Prostate gland (tissue), 2 donors: ENCODE results near the gene FBXO38.

Experiments
- CTCF ChIP-seq, 4 experiments: fragments of 200-600 bp in 2 of 4; fragments of 450-650 bp in 2 of 4; sonication (generic) in 2 of 4; IDR thresholded peaks; 1 replicate in 3 of 4; 2 replicates in 1 of 4; pipeline ENCODE4 v1.5.1; 2016 to 2019; ENCODE audit warnings: antibody characterized with exemption in 4 of 4, mild to moderate bottlenecking in 2 of 4, moderate library complexity in 2 of 4
- POLR2A ChIP-seq: fragments of 450-650 bp; IDR thresholded peaks from one replicate; pipeline ENCODE4 v1.6.1; 2016; ENCODE audit warnings: antibody characterized with exemption, mild to moderate bottlenecking

GRCh38 chr5:148437249-148437648 is 53.5 kb downstream of the FBXO38 start:
- no peak for TF ChIP-seq CTCF (IDR thresholded peaks at IDR 0.05)
- TF ChIP-seq POLR2A, result no peak
